ENCODE measurements around the gene ZC3H7A.
"Not testable (repeated sequence)": the region's sequence is repeated elsewhere in the genome, so short reads cannot be mapped to it uniquely, and the experiment has no call there.

ZC3H7A gene, protein sequence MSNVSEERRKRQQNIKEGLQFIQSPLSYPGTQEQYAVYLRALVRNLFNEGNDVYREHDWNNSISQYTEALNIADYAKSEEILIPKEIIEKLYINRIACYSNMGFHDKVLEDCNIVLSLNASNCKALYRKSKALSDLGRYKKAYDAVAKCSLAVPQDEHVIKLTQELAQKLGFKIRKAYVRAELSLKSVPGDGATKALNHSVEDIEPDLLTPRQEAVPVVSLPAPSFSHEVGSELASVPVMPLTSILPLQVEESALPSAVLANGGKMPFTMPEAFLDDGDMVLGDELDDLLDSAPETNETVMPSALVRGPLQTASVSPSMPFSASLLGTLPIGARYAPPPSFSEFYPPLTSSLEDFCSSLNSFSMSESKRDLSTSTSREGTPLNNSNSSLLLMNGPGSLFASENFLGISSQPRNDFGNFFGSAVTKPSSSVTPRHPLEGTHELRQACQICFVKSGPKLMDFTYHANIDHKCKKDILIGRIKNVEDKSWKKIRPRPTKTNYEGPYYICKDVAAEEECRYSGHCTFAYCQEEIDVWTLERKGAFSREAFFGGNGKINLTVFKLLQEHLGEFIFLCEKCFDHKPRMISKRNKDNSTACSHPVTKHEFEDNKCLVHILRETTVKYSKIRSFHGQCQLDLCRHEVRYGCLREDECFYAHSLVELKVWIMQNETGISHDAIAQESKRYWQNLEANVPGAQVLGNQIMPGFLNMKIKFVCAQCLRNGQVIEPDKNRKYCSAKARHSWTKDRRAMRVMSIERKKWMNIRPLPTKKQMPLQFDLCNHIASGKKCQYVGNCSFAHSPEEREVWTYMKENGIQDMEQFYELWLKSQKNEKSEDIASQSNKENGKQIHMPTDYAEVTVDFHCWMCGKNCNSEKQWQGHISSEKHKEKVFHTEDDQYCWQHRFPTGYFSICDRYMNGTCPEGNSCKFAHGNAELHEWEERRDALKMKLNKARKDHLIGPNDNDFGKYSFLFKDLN

GRCh38 chr16:11797166-11797956 is at the start of gene ZC3H7A:
TSS of gene ZC3H7A (minus strand) at chr16:11797258. CDS start at chr16:11782354, 14,904 bp downstream.
- no peak for TF ChIP-seq ZNF274 (IDR thresholded peaks at IDR 0.05; ENCODE audit: low read depth, low read length)
- peak within 1 kb of the TSS; percentile 93 for H3K4me3 ChIP-seq (ENCODE audit: low read length)

- TF ChIP-seq ZNF274 (IDR thresholded peaks at IDR 0.05; ENCODE audit: low read depth, low read length): no peak
- no peak overlapping the region for H3K4me3 ChIP-seq (ENCODE audit: low read length)
Observed at GRCh38 chr16:11844499-11844898, 47.4 kb upstream of the ZC3H7A start.

GRCh38 chr16:11843861-11844260 is 46.8 kb upstream of the ZC3H7A start:
- no peak for TF ChIP-seq ZNF274 (IDR thresholded peaks at IDR 0.05; ENCODE audit: low read depth, low read length)
- H3K4me3 ChIP-seq (ENCODE audit: low read length): no peak overlapping the region

DNA sequence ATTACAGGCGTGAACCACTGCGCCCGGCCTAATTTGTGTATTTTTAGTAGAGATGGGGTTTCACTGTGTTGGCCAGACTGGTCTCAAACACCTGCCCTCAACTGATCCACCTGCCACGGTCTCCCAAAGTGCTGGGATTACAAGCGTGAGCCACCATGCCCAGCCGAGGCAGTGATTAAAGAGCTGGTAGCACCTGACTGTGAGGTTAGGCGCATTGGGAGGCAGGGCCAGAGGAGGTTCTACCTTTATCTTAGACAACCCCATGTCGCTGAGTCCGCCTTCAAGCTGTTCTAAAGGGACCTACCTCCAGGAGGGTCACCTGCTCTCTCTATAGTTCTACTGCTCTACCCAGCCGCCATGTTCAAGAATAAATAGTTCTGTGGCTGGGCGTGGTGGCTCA is 46.1 kb upstream of the ZC3H7A start:
- no peak overlapping the region for H3K4me3 ChIP-seq (ENCODE audit: low read length)
- no peak for TF ChIP-seq ZNF274 (IDR thresholded peaks at IDR 0.05; ENCODE audit: low read depth, low read length)

DNA sequence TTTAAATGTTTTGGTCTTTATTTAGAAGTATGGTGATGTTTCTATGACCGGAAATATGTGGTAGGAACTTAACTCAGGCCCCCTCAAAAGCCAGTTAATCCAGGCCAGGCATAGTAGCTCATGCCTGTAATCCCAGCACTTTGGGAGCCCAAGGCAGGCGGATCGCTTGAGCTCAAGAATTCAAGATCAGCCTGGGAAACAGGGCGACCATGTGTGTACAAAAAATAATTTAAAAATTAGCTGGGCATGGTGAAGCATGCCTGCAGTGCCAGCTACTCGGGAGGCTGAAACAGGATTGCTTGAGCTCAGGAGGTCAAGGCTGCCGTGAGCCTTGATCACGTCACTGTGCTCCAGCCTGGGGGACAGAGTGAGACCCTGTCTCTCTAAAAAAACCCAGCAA is 44.0 kb upstream of the ZC3H7A start:
- TF ChIP-seq ZNF274 (IDR thresholded peaks at IDR 0.05; ENCODE audit: low read depth, low read length): no peak
- H3K4me3 ChIP-seq (ENCODE audit: low read length): no peak overlapping the region

DNA sequence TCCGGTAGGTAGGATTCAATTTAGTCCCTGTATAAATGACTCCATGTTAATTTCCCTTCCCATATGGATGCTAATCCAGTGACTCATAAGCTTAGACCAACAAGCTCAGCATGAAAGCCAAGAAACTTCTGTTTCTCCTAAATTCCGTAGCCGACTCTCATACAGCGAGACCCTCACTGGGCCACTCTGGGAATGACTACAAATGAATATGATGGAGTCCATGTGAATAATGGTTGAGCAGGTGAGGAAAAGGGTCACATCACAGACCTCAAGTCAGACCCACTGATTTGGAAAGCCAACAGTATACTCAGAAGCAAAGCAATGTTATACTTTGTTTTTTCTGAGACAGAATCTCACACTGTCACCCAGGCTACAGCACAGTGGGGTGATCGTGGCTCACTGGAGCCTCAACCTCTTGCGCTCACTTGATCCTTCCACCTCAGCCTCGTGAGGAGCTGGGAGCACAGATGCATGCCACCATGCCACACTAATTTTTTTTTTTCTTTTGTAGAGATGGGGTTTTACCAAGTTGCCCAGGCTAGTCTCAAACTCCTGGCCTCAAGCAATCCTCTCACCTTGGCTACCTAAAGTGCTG is 39.7 kb upstream of the ZC3H7A start:
- no peak for TF ChIP-seq ZNF274 (IDR thresholded peaks at IDR 0.05; ENCODE audit: low read depth, low read length)

DNA sequence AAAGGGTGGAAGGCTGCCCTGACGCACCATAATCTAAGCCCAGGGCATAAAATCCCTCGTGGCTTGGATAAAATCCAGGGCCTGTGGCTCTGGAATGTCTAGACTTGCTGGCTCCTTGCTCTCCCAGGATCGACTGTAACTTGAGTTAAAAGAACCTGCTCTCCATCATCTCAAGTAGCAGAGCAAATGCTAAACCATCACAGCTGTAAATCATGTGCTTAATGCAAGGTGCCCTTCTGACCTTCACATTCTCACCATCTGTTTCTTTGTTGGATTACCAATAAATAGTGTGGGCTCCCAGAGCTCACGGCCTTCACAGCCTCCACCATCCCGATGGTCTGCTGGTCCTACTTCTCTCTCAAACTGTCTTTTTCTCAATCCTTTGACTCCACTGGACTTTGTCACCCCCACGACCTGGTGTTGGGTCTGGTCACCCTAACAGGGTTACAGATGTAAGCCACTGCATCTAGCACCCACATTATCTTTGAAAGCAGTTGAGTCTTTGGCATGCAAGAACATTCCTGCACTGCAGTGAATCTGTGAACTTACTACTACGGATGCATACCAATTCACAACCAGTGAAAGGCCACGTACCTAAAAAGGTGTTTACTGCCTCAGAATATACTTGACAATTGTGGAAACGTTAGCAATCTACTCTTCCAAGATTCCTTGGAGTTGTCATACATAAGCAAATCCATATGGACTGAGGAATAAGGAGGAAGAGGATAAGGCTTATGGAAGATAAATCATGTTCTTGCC is 39.0 kb upstream of the ZC3H7A start:
- no peak for TF ChIP-seq ZNF274 (IDR thresholded peaks at IDR 0.05; ENCODE audit: low read depth, low read length)
- H3K4me3 ChIP-seq (ENCODE audit: low read length): no peak overlapping the region

More for the DNA sequence above, 39.7 kb upstream of the ZC3H7A start:
- H3K4me3 ChIP-seq (ENCODE audit: low read length): no peak overlapping the region

DNA sequence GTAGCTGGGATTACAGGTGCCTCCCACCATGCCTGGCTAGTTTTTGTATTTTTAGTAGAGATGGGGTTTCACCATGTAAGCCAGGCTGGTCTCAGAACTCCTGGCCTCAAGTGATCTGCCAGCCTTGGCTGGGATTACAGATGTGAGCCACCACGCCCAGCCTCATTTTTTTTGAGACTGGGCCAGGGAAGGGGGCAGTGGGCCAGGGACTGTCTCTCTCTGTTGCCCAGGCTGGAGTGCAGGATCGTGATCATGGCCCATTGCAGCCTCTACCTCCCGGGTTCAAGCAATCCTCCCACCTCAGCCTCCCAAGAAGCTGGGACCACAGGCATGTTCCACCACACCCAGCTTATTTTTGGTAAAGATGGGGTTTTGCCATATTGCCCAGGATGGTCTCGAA is 38.3 kb upstream of the ZC3H7A start:
- H3K4me3 ChIP-seq (ENCODE audit: low read length): no peak overlapping the region
- no peak for TF ChIP-seq ZNF274 (IDR thresholded peaks at IDR 0.05; ENCODE audit: low read depth, low read length)

DNA sequence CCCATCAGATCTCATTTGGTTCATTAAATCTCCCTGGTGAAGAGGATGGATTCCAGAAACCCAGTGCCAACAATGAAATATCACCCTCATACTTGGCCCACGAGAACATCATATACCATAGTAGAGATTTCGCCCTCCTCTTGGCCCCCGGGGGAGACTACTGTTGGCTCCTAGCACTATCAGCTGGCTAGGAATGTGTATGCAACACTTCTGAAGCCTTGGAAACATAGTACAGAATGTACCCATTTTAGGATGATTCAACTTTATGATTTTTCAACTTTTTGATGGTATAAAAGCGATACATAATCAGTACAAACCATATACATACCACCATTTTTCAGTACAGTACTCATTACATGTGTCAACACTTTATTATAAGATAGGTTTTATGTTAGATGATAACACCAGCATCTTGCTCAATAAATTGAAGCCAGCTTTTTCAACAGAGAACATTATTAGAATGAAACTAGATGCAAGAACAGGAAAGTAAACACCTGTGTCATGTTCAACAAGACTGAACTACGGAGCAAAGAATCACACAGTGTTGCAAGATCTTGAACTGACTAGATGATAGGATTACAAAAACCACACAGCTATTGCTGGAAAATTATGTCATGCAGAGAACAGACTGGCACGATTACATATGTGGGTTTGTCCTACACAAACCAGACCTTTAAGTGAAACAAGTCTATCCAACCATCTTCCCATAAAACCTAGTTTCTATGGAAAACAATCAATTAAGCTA is 37.1 kb upstream of the ZC3H7A start:
- no peak overlapping the region for H3K4me3 ChIP-seq (ENCODE audit: low read length)
- TF ChIP-seq ZNF274 (IDR thresholded peaks at IDR 0.05; ENCODE audit: low read depth, low read length): no peak

DNA sequence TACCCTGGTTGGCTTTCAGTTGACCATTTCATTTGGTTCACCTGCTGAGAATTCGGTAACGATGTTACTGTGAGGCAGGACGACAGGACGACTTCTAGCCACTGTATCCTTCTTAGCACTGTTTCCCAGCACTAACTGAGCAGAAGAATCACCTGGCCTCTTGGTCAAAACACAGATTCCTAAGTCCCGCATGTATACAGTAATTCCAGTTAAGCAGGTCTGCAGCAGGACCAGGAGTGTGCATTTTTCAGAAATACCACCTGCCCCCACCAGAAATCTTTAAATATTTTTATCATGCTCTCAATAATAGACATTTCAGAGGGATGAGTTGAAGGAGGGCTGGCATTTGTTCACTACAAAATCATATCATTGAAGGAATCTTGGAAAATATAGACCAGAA is 31.6 kb upstream of the ZC3H7A start:
- no peak overlapping the region for H3K4me3 ChIP-seq (ENCODE audit: low read length)
- no peak for TF ChIP-seq ZNF274 (IDR thresholded peaks at IDR 0.05; ENCODE audit: low read depth, low read length)

DNA sequence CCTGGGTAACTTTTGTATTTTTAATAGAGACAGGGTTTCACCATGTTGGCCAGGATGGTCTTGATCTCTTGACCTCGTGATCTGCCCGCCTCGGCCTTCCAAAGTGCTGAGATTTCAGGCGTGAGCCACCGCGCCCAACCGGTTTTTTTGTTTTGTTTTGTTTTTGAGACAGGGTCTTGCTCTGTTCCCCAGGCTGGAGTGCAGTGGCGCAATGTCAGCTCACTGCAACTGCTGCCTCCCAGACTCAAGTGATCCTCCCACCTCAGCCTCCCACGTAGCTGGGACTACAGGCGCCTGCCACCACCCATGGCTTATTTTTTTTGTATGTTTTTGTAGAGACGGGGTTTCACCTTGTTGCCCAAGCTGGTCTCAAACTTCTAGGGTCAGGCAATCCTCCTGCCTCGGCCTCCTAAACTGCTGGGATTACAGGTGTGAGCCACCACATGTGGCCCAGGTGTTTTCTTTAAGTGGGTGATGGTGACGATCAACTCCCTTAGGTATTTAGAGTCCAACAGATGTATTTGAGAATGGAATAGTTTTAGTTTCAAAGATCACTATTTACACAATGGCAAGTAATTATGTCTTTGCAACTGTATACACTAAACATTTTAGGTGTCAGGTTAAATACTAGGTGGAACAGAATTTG is 28.6 kb upstream of the ZC3H7A start:
- H3K4me3 ChIP-seq (ENCODE audit: low read length): not testable (repeated sequence)

DNA sequence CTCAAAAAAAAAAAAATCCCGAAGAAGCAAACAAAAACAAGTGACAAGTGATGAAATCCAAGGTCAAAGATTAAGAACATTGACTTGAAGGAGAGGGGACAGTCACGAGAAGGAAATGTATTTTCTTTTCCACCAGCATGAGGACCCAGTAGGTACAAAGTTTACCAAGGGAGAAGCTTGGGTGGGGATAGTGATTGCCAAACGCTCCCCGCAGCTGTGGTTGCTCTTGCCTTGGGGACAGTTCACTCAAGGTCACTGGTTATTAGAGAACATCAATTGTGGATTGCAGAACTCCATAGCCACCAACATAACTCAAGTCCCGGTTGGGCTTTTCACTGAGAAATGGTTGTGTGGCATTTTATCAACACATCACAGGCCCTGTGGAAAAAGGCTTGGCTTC is 27.3 kb upstream of the ZC3H7A start:
- H3K4me3 ChIP-seq (ENCODE audit: low read length): no peak overlapping the region
- no peak for TF ChIP-seq ZNF274 (IDR thresholded peaks at IDR 0.05; ENCODE audit: low read depth, low read length)

- H3K4me3 ChIP-seq (ENCODE audit: low read length): not testable (repeated sequence)
Observed at GRCh38 chr16:11823645-11824044, 26.6 kb upstream of the ZC3H7A start.

All from GM08714 (cell line).